HEK293T (cell line): ENCODE measurements around the gene ABHD17A.

Experiments used
- CTCF ChIA-PET: fragments of 350-600 bp; formaldehyde crosslinking; extraction: SDS; loops from one replicate; lab custom pipeline; 2021; ENCODE audit warnings: antibody characterized with exemption, inconsistent platforms; lab: Yijun Ruan, JAX
- POLR2A ChIA-PET: fragments of 350-600 bp; formaldehyde crosslinking; extraction: SDS; loops from one replicate; lab custom pipeline; 2020; ENCODE audit warnings: antibody characterized with exemption, inconsistent platforms; lab: Yijun Ruan, JAX
- DNase-seq: peaks from one replicate; pipeline ENCODE4 v3.0.0; 2012; ENCODE audit warnings: mixed read lengths; ENCODE audit errors: extremely low spot score
- ARNT ChIP-seq: fragments of 450-650 bp; IDR thresholded peaks from 2 replicates; pipeline ENCODE4 v1.6.1; 2017; ENCODE audit warnings: mild to moderate bottlenecking
- BHLHE40 ChIP-seq: fragments of 450-650 bp; IDR thresholded peaks from 2 replicates; pipeline ENCODE4 v1.6.1; 2016; ENCODE audit warnings: mild to moderate bottlenecking, moderate library complexity, borderline replicate concordance
- CTBP1 ChIP-seq: fragments of 450-650 bp; IDR thresholded peaks from 2 replicates; pipeline ENCODE4 v1.6.1; 2016; ENCODE audit warnings: borderline replicate concordance
- ELF4 ChIP-seq: fragments of 450-650 bp; IDR thresholded peaks from 2 replicates; pipeline ENCODE4 v1.6.1; 2017; ENCODE audit warnings: antibody characterized with exemption
- FOXA1 ChIP-seq: fragments of 450-650 bp; IDR thresholded peaks from 2 replicates; pipeline ENCODE4 v1.6.1; 2016; ENCODE audit warnings: mild to moderate bottlenecking
- FOXK2 ChIP-seq: fragments of 450-650 bp; IDR thresholded peaks from 2 replicates; pipeline ENCODE4 v1.6.1; 2016; ENCODE audit warnings: mild to moderate bottlenecking
- FOXM1 ChIP-seq: fragments of 450-650 bp; IDR thresholded peaks from 2 replicates; pipeline ENCODE4 v1.6.1; 2017; ENCODE audit warnings: mild to moderate bottlenecking, borderline replicate concordance
- HDGF ChIP-seq: fragments of 450-650 bp; IDR thresholded peaks from 2 replicates; pipeline ENCODE4 v1.6.1; 2017; ENCODE audit warnings: antibody characterized with exemption, borderline replicate concordance
- L3MBTL2 ChIP-seq: fragments of 450-650 bp; conservative IDR thresholded peaks from 2 replicates; pipeline ENCODE4 v1.6.1; 2016; ENCODE audit warnings: mild to moderate bottlenecking
- LEF1 ChIP-seq: fragments of 450-650 bp; IDR thresholded peaks from 2 replicates; pipeline ENCODE4 v1.6.1; 2017; ENCODE audit warnings: mild to moderate bottlenecking, borderline replicate concordance
- NFRKB ChIP-seq: fragments of 450-650 bp; IDR thresholded peaks from 2 replicates; pipeline ENCODE4 v1.6.1; 2016; ENCODE audit warnings: mild to moderate bottlenecking, moderate library complexity
- SP1 ChIP-seq: fragments of 450-650 bp; IDR thresholded peaks from 2 replicates; pipeline ENCODE4 v1.6.1; 2017
- SUZ12 ChIP-seq: fragments of 450-650 bp; IDR thresholded peaks from 2 replicates; pipeline ENCODE4 v1.6.1; 2016; ENCODE audit warnings: mild to moderate bottlenecking
- TARDBP ChIP-seq: fragments of 450-650 bp; IDR thresholded peaks from 2 replicates; pipeline ENCODE4 v1.6.1; 2016
- ZNF384 ChIP-seq: fragments of 450-650 bp; IDR thresholded peaks from 2 replicates; pipeline ENCODE4 v1.6.1; 2016
- TF ChIP-seq, protein P1 (sequence below): fragments of 450-650 bp; IDR thresholded peaks from 2 replicates; pipeline ENCODE4 v1.6.1; 2016

The ABHD17A gene

DNA sequence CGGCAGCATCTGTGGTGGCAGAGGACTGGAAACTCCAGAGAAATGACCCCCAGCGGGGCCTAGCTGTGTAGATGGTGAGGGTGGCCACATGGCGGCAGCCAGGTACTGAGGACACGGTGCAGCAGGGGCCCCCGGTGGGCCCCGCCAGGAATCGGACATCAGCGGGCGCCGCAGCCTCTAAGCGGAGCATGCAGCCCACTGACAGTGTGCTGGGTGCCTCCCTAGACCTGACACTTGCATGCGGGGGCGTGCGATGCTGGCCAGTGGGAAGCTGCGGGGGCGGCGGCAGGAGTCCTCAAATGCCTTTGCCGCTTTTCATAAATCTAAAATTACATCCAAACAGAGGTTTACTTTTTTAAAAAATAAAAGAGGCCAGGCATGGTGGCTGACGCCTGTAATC, 36.0 kb upstream of the ABHD17A start:
- TF ChIP-seq L3MBTL2 (no peak), SUZ12 (no peak), TARDBP (no peak), LEF1 (no peak), CTBP1 (no peak)
- POLR2A ChIA-PET = no interaction called here
- CTCF ChIA-PET = no interaction called here

DNA sequence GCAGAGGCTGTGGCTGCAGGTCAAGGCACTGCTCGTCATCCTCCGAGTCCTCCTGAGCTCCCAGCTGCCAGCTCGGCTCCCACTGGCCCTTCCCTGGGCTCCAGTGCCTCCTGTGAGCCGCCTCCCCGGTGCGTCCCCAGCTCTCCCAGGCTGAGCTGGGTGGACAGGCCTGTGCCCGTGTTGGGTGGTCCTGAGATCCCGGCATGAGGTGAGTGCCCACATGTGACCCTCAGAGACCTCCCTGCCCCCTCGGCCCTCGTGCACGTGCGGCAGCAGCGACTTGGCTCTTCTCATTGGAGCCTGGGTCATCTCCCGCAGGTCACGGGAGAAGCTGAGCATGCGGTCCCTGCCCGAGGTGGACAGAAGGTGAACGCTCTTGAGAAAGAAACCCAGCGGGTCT, 35.3 kb upstream of the ABHD17A start:
- no peak for TF ChIP-seq ELF4
- TF ChIP-seq SUZ12 = no peak
- TF ChIP-seq CTBP1 = no peak
- TF ChIP-seq NFRKB = no peak
- no peak for TF ChIP-seq ZNF384
- TF ChIP-seq BHLHE40 = no peak
- TF ChIP-seq SP1 = no peak
- TF ChIP-seq, protein P1, sequence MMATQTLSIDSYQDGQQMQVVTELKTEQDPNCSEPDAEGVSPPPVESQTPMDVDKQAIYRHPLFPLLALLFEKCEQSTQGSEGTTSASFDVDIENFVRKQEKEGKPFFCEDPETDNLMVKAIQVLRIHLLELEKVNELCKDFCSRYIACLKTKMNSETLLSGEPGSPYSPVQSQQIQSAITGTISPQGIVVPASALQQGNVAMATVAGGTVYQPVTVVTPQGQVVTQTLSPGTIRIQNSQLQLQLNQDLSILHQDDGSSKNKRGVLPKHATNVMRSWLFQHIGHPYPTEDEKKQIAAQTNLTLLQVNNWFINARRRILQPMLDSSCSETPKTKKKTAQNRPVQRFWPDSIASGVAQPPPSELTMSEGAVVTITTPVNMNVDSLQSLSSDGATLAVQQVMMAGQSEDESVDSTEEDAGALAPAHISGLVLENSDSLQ = no peak
- TF ChIP-seq HDGF = no peak
- TF ChIP-seq TARDBP = no peak
- no peak for TF ChIP-seq LEF1
- no peak for TF ChIP-seq L3MBTL2
- TF ChIP-seq FOXA1 = no peak
- no peak for TF ChIP-seq FOXM1
- ChIA-PET POLR2A (no interaction called here), CTCF (no interaction called here)
- no peak for DNase-seq

More for the DNA sequence above, 36.0 kb upstream of the ABHD17A start:
- DNase-seq = no peak

DNA sequence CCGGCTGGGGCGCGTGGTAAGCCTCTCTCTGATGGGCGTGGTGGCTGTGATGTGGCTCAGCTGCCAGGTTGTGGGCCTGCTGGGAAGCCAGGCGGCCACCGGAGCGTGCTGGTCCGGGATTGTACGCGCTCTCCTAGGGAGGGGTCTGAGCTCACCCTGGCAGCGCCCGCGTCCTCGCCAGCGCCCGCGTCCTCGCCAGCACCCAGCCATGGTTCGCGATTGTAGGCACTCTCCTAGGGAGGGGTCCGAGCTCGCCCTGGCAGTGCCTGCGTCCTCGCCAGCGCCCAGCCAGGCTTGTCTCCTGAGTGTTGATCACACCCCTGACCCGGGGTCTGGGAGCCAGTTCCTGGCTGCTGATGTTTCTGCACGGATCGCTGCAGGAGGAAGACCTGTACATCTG, 33.7 kb upstream of the ABHD17A start:
- ChIA-PET POLR2A (interaction anchor here (1.3 kb wide), 1 partner anchor 12 kb away, joined by 3 read pairs; no protein-coding TSS in a partner anchor), CTCF (no interaction called here)
- no peak for DNase-seq
- TF ChIP-seq HDGF = no peak
- TF ChIP-seq SP1 = no peak
- no peak for TF ChIP-seq LEF1
- no peak for TF ChIP-seq SUZ12
- TF ChIP-seq FOXA1 = no peak
- TF ChIP-seq TARDBP = no peak
- no peak for TF ChIP-seq NFRKB
- no peak for TF ChIP-seq ARNT
- no peak for TF ChIP-seq BHLHE40
- TF ChIP-seq ZNF384 = no peak
- TF ChIP-seq, protein P1 = no peak
- TF ChIP-seq FOXK2 = no peak
- TF ChIP-seq FOXM1 = no peak
- no peak for TF ChIP-seq ELF4
- TF ChIP-seq L3MBTL2 = no peak
- no peak for TF ChIP-seq CTBP1

DNA sequence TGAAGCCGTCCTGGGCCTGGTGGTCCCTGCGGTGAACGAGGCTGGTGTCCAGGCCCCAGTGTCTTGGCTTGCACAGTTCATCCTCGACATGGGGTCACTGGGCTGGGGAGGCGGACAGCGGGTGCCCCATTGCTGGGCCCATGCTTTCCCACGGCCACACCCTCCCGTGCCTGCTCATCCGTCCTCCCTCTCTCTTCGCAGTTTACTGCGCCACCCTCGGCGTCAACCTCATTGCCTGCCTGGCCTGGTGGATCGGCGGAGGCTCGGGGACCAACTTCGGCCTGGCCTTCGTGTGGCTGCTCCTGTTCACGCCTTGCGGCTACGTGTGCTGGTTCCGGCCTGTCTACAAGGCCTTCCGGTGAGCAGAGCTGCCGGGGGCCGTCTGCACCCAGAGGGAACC, 32.6 kb upstream of the ABHD17A start:
- CTCF ChIA-PET = no interaction called here
- TF ChIP-seq FOXA1 (no peak), NFRKB (no peak), SP1 (no peak), ARNT (no peak), FOXK2 (no peak), TARDBP (no peak), HDGF (no peak), ZNF384 (no peak), SUZ12 (no peak), CTBP1 (no peak), L3MBTL2 (no peak), BHLHE40 (no peak), LEF1 (no peak), ELF4 (no peak), FOXM1 (no peak)
- TF ChIP-seq, protein P1 = no peak
- POLR2A ChIA-PET = interaction anchor here (1.3 kb wide), 1 partner anchor 11 kb away, joined by 3 read pairs; no protein-coding TSS in a partner anchor
- no peak for DNase-seq

DNA sequence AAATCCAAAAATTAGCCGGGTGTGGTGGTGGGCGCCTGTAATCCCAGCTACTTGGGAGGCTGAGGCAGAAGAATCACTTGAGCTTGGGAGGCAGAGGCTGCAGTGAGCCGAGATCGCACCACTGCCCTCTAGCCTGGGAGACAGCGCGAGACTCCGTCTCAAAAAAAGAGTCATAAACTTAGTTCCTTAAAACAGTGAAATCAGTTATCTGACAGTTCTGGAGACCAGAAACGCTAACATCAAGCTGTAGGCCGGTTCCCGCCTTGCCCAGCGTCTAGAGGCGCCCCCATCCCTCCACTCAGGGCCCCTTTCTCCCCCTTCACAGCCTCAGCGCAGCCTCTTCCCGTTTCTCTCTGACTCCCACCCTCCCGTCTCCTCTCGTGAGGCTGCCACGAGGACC, 31.9 kb upstream of the ABHD17A start:
- TF ChIP-seq LEF1 (no peak), FOXK2 (no peak), HDGF (no peak), ZNF384 (no peak), SP1 (no peak), CTBP1 (no peak), SUZ12 (no peak), L3MBTL2 (no peak), ELF4 (no peak), BHLHE40 (no peak), NFRKB (no peak), FOXM1 (no peak), ARNT (no peak), FOXA1 (no peak), TARDBP (no peak)
- TF ChIP-seq, protein P1 = no peak
- DNase-seq = no peak
- POLR2A ChIA-PET = no interaction called here
- CTCF ChIA-PET = no interaction called here
